22Rv1 (cell line): ENCODE data around the gene CAPN11.

ENCODE experiments used
- CTCF ChIP-seq: fragments of 450-650 bp; IDR thresholded peaks from 2 replicates; pipeline ENCODE4 v1.5.1; 2017; ENCODE audit warnings: mild to moderate bottlenecking
- ZFX ChIP-seq: fragments of 450-650 bp; IDR thresholded peaks from 2 replicates; pipeline ENCODE4 v1.6.1; 2017; ENCODE audit warnings: antibody characterized with exemption, borderline replicate concordance

- TF ChIP-seq CTCF (no peak), ZFX (no peak)
Observed at GRCh38 chr6:44179072-44179536, 20.5 kb downstream of the CAPN11 start.
